ENCODE measurements around the gene CD80.

DNA sequence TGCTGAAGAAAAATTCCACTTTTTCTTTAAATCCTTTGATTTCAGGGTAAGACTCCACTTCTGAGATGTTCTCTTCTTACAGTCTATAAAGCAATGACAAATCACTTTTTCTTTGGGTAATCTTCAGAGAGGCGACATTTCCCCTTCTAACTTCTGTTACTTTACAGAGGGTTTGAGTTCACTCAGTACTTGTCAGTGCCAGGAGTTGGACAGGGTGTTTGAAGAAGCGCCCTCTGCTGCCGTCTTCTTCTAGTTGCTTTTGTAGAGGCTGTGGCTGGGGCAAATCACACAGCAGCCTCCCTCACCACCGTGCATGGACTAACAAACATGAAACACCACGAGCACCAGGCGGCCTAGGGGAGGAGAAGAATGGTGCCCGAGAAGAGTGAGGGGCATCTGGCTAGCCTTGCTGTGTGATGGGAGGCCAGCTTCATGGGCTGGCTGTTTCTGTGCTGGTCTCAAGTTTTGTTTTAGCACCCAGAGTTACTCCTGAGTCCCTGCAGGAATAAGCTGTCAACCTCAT lies at the start of gene CD80:
- no peak for TF ChIP-seq EP300 (IDR thresholded peaks at IDR 0.05)
- TF ChIP-seq, protein P1, sequence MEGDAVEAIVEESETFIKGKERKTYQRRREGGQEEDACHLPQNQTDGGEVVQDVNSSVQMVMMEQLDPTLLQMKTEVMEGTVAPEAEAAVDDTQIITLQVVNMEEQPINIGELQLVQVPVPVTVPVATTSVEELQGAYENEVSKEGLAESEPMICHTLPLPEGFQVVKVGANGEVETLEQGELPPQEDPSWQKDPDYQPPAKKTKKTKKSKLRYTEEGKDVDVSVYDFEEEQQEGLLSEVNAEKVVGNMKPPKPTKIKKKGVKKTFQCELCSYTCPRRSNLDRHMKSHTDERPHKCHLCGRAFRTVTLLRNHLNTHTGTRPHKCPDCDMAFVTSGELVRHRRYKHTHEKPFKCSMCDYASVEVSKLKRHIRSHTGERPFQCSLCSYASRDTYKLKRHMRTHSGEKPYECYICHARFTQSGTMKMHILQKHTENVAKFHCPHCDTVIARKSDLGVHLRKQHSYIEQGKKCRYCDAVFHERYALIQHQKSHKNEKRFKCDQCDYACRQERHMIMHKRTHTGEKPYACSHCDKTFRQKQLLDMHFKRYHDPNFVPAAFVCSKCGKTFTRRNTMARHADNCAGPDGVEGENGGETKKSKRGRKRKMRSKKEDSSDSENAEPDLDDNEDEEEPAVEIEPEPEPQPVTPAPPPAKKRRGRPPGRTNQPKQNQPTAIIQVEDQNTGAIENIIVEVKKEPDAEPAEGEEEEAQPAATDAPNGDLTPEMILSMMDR (IDR thresholded peaks at IDR 0.05): no peak

Data from ovary (tissue), 3 donors.